Coronary artery (tissue), 2 donors: ENCODE measurements around the gene KLHL9.
"Not testable (repeated sequence)": the region's sequence is repeated elsewhere in the genome, so short reads cannot be mapped to it uniquely, and the experiment has no call there.

Experiments
- DNase-seq: peaks from one replicate; pipeline ENCODE4 v3.0.0-alpha.2; 2017; ENCODE audit warnings: low spot score
- H3K27ac ChIP-seq, 2 donors: fragments of 200-600 bp; sonication (generic); one replicate each; pipeline ENCODE4 v1.5.1; 2016 to 2019
- H3K4me3 ChIP-seq: fragments of 200-600 bp; sonication (generic); 2 replicates; pipeline ENCODE4 v1.5.1; 2016; ENCODE audit warnings: mild to moderate bottlenecking, moderate library complexity
- TF ChIP-seq, protein P1 (sequence below): fragments of 200-600 bp; sonication (generic); IDR thresholded peaks from one replicate; pipeline ENCODE4 v1.5.1; 2019; ENCODE audit warnings: antibody characterized with exemption

The KLHL9 gene

DNA sequence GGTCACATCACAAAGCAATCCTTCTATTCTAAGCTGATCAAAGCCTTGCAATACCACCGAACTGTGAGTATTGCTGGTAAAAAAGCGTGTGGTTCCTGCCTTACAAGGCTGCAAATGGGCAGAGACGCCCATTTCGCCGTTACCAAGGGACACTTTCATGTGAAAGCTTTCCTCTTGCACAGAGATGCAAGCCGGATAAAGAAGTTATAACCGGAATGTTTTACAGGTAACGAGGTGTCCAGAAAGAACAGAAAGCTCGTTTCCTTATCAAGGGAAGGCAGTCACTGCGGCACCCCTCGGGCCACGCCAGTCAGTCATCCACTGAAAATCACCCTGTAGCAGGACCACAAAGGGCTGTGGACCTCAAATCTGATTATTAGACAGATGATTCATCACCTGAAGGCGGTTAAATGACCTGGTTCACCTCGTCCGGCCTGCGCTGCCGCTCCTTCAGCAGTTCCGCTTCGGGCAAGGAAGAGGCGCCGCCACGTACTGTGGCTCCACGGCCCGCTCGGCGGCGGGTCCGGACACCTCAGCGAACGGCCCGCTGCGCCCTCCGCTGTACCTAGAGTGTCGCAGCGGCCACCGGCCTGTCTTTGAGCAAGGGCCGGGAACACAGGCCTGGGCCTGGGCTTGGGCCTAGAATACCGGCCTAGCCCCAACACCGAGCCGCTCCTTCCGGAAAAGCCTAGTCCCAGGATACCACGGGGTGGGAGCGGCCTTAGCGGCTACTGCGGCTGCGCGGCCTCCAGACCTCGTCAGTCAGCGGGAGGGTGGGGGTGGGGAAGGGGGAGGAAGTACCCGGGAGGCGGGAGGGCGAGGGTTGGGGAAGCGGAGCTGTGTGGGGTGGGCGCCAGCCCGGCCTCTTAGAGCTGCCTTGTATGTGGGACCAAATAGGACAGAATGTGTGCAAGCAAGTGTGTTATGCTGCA, at the start of gene KLHL9:
Gene KLHL9 (minus strand): TSS at position 704 of the 932 bp plus-strand sequence. CDS start 545 bp downstream, at position 159.
- TF ChIP-seq, protein P1, sequence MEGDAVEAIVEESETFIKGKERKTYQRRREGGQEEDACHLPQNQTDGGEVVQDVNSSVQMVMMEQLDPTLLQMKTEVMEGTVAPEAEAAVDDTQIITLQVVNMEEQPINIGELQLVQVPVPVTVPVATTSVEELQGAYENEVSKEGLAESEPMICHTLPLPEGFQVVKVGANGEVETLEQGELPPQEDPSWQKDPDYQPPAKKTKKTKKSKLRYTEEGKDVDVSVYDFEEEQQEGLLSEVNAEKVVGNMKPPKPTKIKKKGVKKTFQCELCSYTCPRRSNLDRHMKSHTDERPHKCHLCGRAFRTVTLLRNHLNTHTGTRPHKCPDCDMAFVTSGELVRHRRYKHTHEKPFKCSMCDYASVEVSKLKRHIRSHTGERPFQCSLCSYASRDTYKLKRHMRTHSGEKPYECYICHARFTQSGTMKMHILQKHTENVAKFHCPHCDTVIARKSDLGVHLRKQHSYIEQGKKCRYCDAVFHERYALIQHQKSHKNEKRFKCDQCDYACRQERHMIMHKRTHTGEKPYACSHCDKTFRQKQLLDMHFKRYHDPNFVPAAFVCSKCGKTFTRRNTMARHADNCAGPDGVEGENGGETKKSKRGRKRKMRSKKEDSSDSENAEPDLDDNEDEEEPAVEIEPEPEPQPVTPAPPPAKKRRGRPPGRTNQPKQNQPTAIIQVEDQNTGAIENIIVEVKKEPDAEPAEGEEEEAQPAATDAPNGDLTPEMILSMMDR, result no peak
- Histone ChIP-seq H3K4me3 (peak within 1 kb of the TSS; percentile 79), H3K27ac (peak within 1 kb of the TSS; percentile 89 to 92)
- DNase-seq, result peak; percentile 93

DNA sequence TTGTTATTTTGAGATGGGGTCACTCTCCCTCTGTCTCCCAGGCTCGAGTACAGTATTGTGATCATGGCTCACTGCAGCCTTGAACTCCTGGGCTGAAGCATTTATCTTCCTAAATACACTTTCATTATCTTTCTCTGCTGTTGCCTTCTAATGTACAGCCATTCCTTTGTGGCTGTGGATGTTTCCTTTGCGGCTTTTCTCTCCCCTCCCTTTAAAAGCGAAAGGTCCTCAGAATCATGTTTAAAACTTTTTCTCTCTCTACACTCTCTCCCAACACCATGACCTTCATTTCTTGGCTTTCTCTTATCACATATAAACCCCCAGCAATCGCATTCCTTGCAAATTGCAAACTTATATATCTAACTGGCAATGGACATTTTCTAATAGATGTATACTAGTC, 48.4 kb upstream of the KLHL9 start:
- TF ChIP-seq, protein P1, result no peak
- no peak for DNase-seq
- Histone ChIP-seq H3K4me3 (no peak overlapping the region), H3K27ac (no peak overlapping the region)

DNA sequence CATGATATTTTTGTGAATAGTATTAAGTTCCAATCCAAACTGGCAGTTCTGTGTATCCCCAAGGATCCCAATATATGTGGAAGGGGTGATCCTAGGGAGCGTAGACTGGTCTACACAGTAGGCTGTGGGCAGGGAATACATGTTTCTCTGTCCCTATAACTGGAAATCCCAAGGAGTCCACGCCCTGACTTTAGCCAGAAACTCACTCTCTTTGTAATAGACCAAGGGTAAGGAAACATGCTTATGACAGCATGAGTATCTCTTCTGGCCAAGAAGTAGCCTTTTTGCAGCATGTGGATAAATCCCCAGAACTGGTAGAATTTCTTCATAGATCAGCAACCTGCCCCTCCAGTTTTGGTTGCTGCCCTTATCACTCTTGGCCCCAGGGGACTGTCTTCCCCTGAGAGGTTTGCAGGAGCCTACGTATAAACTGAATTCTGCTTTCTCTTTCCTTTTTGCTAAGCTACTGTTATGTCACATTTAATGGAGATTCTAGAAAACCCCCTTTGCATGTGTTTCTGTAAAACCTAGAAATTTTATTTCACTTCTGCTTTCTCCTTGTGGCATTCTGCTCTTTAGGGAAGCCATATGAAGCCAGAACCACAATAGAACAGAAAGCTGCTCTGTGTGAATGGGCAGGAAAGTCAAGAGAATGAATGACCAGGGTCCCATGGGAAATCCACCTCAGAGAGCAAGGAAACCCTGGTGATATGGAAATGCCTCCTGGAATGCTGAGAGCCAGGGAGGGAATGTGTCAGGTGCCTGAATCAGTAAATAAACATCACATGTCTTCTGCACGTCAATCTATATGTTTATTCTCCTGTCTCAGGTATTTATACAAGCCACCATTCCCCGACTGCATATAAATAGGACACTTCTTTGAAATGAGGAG, 46.5 kb upstream of the KLHL9 start:
- Histone ChIP-seq H3K4me3 (no peak overlapping the region), H3K27ac (no peak overlapping the region)
- no peak for DNase-seq

GRCh38 chr9:21371467-21371866, 36.3 kb upstream of the KLHL9 start:
- not testable (repeated sequence) for H3K27ac ChIP-seq, DNase-seq, H3K4me3 ChIP-seq

More for the DNA sequence above, 46.5 kb upstream of the KLHL9 start:
- TF ChIP-seq, protein P1, result no peak

- Histone ChIP-seq H3K27ac (no peak within 1 kb of the TSS), H3K4me3 (no peak within 1 kb of the TSS)
- TF ChIP-seq, protein P1, result no peak
- DNase-seq, result no peak
Observed at GRCh38 chr9:21367957-21368356, 32.8 kb upstream of the KLHL9 start, which contains the start of gene IFNA13. Gene IFNA13 (minus strand): TSS chr9:21368057. CDS start chr9:21368010, 47 bp downstream.

- H3K4me3 ChIP-seq, result not testable (repeated sequence)
Observed at GRCh38 chr9:21367169-21367568, 32.0 kb upstream of the KLHL9 start.

DNA sequence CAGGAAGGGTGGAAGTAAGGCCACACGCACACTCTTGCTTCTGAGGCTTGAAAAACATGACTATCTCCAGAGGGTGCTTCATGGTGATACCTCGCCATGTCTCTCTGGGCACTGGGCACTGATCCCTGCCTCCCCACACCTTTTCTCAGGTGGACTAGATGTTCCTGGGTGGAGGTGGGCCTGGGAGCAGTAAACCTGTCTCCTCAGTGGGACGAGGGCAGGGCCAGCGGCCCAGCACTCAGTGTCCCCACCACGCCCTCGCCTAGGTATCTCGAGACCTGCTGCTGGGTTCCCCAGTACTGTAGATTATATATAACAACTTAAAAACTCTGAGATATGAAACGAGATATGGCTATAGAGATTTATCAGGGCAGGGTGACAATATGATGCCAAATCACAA, 27.1 kb upstream of the KLHL9 start:
- TF ChIP-seq, protein P1, result no peak
- DNase-seq, result no peak
- Histone ChIP-seq H3K27ac (no peak overlapping the region), H3K4me3 (no peak overlapping the region)

More at GRCh38 chr9:21367169-21367568, 32.0 kb upstream of the KLHL9 start:
- not testable (repeated sequence) for DNase-seq, H3K27ac ChIP-seq
